Stimulated activated CD4-positive, alpha-beta T cell treated with anti-CD3 and anti-CD28 coated beads, Interleukin-4, amount 100 ng/mL, for 24 hours (primary cell): ENCODE data around the gene SFTPB.

ENCODE experiments used
- DNase-seq: peaks from one replicate; pipeline ENCODE4 v3.0.0-alpha.2; 2020

Gene SFTPB

DNA sequence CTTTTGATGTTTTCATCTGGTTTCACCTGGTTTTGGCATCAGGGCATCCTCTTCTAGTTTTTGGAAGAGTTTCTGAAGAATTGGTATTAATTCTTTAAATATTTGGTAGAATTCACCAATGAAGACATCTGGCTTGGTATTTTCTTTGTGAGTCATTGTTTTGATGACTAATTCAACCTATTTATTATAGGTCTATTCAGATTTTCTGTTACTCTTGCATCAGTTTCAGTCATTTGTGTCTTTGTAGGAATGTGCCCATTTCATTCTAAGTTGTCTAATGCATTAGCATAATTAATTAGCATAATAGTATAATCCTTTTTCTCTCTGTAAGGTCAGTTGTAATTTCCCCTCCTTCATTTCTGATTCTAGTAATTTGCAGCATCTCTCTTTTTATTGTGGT lies 34.2 kb upstream of the SFTPB start:
- DNase-seq = no peak

DNA sequence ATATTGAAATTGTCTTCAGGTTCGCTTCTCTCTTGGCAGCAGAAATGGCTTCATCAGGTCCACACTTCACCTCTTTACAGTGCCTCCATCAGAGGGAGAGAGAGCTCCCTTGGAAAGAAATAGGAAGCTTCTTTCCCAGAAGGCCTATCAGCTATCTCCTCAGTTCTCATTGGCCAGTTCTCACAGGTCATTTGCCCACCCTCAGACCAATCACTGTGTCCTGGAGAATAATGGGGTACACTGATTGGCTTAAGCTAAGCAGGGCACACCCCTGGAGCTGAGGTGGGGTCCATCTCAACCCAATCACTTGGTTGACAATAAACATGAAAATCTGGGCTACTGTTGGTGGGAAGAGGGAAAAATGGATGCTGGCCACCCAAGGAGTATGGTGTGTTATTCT lies 31.3 kb upstream of the SFTPB start:
- DNase-seq = no peak

GRCh38 chr2:85698880-85699254 lies 30.9 kb upstream of the SFTPB start:
- no peak for DNase-seq

- no peak for DNase-seq
Observed at GRCh38 chr2:85698184-85698879, 30.3 kb upstream of the SFTPB start.

DNA sequence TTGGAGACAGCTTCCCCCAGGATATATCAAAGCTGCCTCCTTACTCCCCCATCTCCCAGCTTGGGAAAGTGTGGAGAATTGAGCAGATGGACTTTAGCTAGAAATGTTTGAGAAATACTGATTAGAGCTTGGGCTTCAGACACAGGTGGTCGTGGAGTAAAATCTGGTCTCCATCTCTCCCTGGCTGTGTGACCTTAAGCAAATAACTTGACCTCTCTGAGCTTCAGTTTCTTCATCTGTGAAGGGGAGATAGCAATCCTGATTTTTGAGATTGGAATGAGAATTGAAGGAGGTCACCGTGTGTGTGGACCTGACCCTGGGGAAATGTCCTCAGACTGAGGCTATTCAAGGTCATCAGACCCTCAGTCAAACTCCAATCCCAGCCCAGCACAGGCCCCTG lies 29.7 kb upstream of the SFTPB start:
- DNase-seq = no peak

DNA sequence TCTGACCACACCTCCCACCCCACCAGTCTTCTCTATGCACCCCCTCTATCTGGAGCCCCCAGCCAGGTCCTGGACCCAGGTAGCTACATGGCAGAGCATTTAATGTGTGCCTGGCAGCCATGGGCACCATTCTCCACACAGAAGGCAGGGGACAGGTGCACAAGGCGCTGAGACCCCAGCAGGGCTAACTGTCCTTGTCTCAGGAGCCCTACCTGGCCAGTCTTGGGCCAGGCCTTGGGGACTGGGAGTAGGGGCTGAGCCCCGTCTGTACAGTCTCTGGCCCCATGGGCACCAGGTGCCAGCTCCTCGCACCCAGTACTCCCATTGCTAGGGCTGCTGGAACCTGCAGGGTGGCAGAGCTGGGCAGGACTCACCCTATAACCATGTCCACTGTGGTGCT lies 29.1 kb upstream of the SFTPB start:
- DNase-seq = no peak

DNA sequence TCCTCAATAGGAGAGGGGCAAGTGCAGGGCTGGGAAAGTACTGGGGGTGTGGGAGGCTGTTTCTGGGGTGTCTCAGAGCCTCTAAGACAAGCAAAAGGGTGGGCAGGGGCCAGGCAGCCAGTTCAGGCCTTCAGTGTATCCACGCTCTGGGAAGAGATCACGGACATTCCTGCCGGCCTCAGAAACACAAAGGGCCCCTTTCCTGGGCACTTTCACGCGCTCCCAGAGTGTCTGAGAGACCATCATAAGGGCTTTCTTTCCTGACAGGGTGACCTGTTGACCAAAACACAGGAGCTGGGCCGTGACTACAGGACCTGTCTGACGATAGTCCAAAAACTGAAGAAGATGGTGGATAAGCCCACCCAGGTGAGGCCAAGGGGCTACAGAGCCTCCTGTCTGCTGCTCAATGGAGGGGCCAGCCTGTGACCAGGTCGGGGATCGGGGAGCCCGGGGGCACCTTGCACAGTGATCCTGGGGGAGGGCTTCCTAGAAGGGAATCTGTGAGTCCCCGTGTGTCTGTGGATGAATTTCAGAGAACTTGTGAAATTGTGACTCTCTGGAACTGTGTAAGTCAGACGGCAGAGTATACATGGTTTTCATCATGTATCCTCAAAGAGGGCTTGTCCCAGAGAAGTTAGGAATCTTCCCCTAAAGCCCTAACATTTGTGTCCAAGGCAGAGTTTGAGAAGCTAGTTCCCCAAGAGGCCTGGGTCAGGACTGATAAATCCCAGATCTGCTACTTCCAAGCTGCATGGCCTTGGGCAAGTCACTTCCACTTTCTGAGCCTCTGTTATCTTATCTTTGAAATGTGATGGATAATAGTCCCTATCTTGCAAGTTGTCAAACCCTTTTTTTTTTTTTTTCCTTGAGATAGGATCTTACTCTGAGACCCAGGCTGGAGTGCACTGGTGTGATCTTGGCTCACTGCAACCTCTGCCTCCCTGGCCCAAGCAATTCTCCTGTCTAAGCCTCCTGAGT lies 28.0 kb upstream of the SFTPB start:
- no peak for DNase-seq

- DNase-seq = no peak
Observed at GRCh38 chr2:85695121-85695520, 27.1 kb upstream of the SFTPB start.

- DNase-seq = no peak
Observed at GRCh38 chr2:85694052-85695025, 26.3 kb upstream of the SFTPB start, which contains the start of gene GNLY. GNLY (plus strand) TSS chr2:85694358; CDS start chr2:85694419, 61 bp downstream.

GRCh38 chr2:85692039-85692645 lies 24.1 kb upstream of the SFTPB start:
- DNase-seq = no peak

DNA sequence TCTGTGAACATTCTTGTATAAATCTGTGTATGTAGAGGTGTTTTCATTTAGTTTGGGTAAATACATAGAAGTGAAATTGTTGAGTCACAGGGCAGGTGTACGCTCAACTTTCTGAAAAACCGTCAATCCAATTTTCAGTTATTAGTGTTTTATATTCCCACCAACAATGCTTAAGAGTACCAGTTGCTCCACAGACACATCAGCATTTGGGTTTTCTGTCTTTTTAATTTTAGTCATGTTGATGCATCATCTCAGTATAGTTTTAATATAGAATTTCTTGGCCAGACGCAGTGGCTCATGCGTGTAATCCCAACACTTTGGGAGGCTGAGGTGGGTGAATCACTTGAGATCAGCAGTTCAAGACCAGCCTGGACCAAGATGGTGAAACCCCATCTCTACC lies 22.9 kb upstream of the SFTPB start:
- DNase-seq = no peak

DNA sequence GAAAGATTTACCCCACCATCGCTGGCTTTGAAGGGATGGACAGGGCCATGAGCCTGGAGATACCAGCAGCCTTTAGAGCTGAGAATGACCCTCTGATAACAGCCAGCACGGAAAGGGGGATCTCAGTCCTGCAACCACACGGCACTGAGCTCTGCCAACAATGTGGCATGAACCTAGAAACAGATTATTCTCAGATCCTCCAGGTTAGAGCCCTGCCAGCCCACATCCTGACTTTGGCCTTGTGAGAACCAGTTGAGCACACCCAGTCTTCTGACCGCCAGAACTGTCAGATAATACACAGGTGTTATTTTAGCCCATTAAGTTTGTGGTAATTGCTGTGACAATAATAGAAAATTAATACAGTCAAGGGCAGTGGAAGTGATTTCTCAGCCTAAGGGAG lies 16.8 kb upstream of the SFTPB start:
- no peak for DNase-seq

DNA sequence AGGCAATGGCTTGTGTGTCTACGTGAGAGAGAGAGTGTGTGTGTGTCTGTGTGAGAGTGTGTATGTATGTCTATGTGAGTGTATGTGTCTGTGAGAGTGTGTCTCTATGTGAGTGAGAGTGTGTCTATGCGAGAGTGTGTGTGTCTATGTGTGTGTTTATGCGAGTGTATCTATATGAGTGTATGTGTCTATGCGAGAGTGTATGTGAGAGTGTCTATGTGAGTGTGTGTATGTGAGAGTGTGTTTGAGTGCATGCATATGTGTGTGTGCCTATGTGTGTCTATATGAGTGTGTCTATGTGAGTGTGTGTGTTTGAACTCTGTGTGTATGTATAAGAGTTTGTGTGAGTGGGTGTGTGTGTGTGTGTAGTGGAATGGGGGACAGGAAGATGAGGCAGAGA lies 16.4 kb upstream of the SFTPB start:
- DNase-seq = no peak

DNA sequence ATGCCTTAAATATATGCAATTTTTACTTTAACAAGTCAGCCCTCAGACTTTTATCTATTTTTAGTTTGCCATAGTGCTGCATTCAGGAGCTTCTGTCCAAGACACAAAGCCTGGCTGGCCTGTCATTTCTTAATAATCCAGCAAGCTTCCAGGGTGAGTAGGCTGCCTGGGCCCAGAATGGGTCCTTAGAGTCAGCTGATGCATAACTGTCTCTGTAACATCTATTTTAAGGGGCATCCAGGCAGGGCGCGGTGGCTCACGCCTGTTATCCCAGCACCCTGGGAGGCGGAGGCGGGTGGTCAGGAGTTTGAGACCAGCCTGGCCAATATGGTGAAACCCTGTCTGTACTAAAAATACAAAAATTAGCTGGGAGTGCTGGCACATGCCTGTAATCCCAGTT lies 14.4 kb upstream of the SFTPB start:
- no peak for DNase-seq

- no peak for DNase-seq
Observed at GRCh38 chr2:85681776-85682175, 13.8 kb upstream of the SFTPB start.

GRCh38 chr2:85681372-85681763 lies 13.4 kb upstream of the SFTPB start:
- no peak for DNase-seq

DNA sequence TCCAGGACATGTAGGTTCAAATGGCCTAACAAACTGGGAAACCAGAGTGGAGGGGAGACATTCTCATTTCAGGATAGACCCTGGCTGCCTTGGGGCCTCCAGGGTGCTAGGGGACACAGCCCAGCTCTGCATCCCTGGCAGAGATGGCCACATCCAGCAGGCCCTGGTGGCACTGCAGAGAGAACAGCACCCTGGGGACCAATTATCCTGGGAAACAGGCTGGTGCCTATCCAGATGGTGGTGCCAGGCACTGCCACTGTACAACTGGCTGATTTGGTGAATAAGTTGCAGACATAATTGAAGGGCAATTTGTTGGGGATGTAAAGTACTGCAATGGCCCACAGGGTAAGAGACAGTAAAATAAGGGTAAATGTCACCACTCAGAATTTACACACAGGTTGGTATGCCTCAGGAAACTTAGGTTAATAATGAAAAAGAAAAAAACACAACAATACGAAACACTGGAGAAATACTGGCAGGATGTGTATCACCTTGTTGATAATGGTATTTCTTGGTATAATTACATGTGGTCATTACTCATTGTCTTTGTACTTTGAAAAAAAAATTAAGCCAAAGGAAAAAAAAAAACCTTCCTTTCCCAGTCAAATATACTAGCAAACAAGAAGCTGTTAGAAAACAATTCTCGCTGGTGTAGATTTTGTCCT lies 12.8 kb upstream of the SFTPB start:
- no peak for DNase-seq

GRCh38 chr2:85678794-85679672 lies 11.0 kb upstream of the SFTPB start:
- peak; percentile 79 for DNase-seq

- no peak for DNase-seq
Observed at GRCh38 chr2:85678377-85678776, 10.4 kb upstream of the SFTPB start.

DNA sequence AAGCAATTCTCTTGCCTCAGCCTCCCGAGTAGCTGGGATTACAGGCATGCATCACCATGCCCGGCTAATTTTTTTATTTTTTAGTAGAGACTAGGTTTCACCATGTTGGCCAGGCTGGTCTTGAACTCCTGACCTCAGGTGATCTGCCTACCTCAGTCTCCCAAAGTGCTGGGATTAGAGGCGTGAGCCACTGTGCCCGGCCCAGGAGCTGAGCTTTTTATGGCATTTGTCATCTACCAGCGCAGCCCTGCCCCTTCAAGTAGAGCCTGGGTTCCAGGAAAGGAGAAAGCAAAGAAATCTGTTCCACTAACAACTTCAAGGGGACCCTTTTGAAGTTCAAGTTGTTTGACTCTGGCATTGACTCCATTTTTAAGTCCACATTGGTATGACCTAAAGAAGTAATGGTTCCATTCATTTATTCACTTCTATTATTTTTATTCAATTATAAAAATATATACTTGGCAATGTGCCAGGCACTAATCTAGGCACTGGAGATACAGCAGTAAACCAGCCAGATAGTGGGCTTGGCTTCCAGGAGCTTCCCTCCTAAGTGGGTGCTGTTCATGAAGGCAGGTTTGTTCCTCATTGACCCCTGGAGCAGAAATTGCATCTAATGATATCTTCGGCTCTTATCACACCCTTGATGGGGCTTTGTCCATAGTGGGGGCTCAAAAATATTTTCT lies 8.0 kb upstream of the SFTPB start:
- no peak for DNase-seq
